HG02970 (cell line): ENCODE data around the gene PADI4.
"Not testable (repeated sequence)": the region's sequence is repeated elsewhere in the genome, so short reads cannot be mapped to it uniquely, and the experiment has no call there.

Experiments used
- ATAC-seq: cut with Tn5 transposase; IDR thresholded peaks from one replicate; pipeline ENCODE4 v1.9.1; 2021; ENCODE audit warnings: mild to moderate bottlenecking, moderate library complexity, moderate number of reproducible peaks; ENCODE audit not compliant: unreplicated experiment, low FRiP score

Gene PADI4

DNA sequence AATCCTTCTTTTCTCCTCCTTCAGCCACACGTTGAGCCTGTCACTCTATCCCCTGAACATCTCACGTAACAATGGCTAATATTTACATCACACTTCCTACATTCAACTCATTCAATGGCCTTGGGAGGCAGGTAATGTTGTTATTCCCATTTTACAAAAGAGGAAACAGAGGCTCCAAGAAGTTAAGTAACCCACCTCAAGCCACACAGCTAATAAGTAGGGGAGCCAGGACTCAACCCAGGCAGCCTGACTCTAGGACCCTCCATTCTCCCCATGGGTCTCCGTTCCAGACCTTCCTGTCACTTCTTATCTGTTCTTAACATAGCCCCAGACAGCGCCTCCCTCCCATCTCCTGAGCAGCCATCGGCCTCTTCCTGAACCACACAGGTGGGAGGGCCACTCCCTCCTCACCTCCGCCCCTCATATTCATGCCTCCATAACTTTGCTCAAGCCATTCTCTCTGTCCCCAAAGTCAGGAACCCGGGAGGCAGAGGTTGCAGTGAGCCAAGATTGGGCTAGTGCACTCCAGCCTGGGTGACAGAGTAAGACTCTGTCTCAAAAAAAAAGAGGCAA is 2.2 kb downstream of the PADI4 start:
- no peak for ATAC-seq

GRCh38 chr1:17313530-17314309 is 5.7 kb downstream of the PADI4 start:
- ATAC-seq = no peak

DNA sequence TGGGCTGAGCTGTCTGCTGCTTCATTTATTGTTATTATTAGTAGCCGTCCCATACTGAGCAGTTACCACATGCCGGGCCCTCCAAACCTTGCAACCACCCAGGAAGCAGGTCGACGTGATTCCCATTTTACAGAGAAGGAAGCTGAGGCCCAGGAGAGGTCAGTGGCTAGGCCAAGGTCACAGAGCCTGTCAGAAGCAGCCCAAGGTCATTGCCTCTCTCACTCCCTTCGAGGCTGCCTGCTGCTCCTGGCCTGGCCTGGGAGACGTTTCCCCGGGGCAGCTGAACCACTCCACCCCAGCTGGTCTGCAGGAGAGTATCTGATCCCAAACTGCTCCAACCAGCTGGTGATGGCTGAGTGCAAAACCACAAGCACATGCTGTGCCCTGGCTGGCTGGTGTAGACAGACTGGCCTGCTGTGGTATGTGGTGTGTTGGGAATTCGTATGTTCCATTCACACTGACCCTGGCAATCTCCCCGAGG is 6.5 kb downstream of the PADI4 start:
- ATAC-seq = no peak

- no peak for ATAC-seq
Measured at GRCh38 chr1:17315542-17316130, 7.6 kb downstream of the PADI4 start.

GRCh38 chr1:17316704-17317103 is 8.7 kb downstream of the PADI4 start:
- ATAC-seq = no peak

DNA sequence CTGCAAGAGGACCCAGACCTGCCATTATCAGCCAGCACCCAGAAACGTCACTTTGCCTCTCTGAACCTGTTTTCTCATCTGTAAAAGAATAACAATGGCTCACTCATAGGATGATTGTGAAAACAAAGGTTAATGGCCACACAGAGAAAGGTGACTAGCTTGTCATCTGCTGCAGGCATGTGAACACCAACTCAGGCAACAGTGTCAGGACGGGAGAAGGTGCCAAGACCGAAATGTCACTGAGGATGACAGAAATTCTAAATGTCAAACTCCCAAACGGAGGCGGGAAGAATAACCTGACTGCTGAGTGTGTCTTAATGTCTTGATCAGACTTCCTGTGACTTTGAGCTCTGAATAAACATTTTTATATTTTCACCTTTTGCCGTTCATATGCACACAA is 10.3 kb downstream of the PADI4 start:
- ATAC-seq = no peak

DNA sequence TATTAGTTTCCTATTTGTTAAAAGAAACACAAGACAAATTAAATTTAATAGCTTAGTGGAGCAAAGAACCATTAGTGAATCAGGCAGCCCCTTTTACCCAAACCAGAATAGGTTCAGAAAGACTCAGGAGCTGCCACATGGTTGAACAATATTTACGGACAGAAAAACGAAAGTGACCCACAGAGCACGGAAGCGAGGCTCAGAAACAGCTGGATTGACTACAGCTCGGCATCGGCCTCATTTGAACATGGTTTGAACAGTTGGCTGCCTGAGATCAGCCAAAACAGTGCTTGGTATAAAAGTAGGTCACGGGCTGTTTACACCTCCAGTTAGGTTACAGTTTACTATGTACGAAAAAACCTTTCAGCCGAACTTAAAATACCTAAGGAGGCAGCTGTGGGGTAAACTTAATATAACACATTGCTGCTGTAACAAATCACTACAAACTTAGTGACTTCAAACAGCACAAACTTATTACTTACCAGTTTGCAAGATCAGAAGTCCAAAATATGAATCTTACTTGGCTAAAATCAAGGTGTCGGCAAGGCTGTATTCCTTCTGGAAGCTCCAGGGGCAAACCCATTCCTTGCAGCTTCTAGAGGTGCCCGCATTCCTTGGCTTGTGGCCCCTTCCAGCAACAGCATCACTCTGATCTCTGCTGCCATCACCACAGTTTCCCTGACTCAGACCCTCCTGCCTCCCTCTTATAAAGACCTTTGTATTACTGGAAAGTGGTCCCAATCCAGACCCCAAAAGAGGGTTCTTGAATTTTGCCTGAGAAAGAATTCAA is 11.8 kb downstream of the PADI4 start:
- no peak for ATAC-seq

- not testable (repeated sequence) for ATAC-seq
Measured at GRCh38 chr1:17321857-17322390, 13.9 kb downstream of the PADI4 start.

- ATAC-seq = no peak
Measured at GRCh38 chr1:17328855-17329254, 20.9 kb downstream of the PADI4 start.

DNA sequence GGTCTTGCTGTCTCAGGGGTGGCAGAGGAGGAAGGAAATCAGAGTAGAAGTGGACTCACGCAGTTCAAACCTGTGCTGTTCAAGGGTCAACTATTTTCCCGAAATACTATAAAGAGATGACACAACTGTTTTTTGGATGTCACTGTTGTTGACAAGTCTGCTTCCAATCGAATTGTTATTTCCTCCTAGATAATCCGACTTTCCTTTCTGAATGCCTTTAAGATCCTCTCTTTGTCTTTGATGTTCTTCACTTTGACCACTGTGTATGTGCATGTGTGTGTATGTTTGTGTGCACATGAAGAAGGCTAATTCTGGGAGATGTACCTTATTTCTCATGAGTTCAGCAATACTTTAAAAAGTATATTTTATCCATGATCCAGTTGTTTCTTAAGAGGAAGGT is 21.6 kb downstream of the PADI4 start:
- ATAC-seq = no peak

DNA sequence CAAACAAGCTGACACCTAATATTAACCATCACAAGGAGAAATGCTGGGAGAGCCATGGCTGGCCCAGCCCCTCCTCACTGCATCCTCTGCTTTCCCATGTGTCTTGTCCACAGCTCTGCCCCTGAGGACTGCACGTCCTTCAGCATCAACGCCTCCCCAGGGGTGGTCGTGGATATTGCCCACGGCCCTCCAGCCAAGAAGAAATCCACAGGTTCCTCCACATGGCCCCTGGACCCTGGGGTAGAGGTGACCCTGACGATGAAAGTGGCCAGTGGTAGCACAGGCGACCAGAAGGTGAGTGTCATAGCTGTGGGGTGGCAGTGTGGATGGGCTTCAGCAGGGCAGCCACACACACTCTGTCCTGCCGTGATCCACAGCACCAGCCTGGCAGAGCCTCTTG is 22.9 kb downstream of the PADI4 start:
- no peak for ATAC-seq

- ATAC-seq = no peak
Measured at GRCh38 chr1:17333081-17333480, 25.1 kb downstream of the PADI4 start.

- no peak for ATAC-seq
Measured at GRCh38 chr1:17335821-17336710, 28.1 kb downstream of the PADI4 start.

DNA sequence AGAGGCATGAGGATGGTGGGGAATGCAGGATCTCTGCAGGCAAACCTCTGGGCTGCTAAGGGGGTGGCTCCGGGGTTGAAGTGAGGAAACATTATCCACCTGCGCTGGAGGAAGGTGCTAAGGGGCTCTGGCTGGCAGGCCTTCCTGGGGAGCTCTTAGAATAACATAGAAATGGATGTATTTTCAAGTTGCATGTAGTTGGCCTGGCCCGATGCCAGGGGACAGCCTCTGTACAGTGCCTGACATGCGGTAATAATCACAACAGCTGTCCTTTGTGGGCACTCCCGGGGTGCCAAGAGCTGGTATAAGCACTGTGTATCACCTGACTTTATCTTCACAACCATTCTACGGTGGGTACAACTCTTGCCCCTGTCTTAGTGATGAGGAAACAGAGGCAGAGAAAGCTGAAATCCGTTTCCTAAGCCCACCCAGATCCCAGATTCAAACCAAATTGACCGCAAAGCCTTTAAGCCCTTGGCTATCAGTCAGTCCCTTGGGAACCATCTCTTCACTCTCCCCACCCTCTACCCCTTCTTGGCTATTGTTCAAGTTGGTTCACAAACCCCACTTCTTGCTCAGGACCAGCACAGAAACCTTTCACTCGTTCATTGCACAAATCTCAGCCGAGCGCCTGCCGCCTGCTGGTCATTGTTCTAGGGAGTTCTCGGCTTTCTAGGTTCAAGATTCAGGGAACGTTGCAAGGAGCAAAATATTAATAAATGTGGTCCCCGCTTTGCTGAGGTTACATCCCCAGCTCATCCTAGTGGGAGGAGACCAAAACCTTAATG is 30.9 kb downstream of the PADI4 start:
- no peak for ATAC-seq

DNA sequence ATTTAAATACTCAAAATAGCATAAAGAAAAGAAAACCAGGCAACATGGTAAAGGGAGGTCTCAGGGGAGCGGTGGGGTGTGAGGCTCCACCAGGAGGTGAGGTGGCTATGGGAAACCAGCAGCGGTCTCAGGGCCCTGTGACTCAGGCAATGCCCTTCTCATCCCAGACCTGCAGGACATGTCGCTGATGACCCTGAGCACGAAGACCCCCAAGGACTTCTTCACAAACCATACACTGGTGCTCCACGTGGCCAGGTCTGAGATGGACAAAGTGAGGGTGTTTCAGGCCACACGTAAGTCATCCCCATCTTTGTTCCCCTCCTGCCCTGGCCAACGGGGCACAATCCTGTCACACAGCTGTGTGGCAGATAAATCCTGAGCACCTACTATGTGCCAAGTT is 31.5 kb downstream of the PADI4 start:
- no peak for ATAC-seq

DNA sequence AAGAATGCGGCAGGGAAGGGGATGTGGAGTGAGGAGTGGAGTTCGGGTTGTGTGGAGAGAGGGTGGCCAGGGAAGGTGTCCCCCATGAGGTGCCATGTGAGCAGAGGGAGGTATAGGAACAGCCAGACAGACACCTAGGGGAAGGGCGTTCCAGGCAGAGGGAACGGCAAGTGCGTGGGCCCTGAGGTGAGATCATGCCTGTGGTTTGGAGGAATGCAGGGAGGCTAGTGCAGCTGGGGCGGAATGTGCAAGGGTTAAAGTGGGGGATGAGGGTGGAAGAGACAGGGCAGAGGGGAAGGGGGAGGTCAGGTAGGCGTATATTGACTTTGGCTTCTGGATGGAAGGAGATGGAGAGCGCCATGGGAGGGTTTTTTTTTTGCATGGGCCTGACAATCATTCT is 32.4 kb downstream of the PADI4 start:
- ATAC-seq = no peak

DNA sequence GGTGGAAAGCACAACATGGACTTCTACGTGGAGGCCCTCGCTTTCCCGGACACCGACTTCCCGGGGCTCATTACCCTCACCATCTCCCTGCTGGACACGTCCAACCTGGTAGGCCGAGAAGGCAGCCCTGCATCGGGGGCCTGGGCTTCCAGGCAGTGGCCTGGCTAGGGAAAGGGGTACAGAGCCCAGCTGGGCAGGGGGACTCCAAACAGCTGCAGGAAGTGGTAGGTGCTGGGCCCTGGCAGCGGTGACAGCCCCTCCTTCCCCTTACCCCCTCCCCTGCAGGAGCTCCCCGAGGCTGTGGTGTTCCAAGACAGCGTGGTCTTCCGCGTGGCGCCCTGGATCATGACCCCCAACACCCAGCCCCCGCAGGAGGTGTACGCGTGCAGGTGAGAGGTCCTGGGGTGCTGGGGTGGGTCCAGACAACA is 34.0 kb downstream of the PADI4 start:
- no peak for ATAC-seq

DNA sequence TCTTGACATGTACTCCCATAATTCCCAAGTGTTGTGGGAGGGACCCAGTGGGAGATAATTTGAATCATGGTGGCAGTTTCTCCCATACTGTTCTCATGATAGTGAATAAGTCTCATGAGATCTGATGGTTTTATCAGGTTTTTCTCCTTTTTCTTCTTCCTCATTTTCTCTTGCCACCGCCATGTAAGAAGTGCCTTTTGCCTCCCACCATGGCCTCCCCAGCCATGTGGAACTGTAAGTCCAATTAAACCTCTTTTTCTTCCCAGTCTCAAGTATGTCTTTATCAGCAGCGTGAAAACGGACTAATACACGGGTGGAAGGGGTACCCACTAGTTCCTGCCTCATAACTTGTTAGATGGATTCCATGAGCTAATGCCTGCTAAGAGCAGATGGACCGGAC is 37.5 kb downstream of the PADI4 start:
- not testable (repeated sequence) for ATAC-seq
